GM18861 (cell line): ENCODE data around the gene PINLYP.
A peak's percentile ranks its signal among the peaks of the same experiment; 100 is the strongest.
"Not testable (repeated sequence)": the region's sequence is repeated elsewhere in the genome, so short reads cannot be mapped to it uniquely, and the experiment has no call there.

ENCODE experiments used
- ATAC-seq: cut with Tn5 transposase; IDR thresholded peaks from one replicate; pipeline ENCODE4 v1.9.1; 2021; ENCODE audit not compliant: unreplicated experiment

PINLYP gene

DNA sequence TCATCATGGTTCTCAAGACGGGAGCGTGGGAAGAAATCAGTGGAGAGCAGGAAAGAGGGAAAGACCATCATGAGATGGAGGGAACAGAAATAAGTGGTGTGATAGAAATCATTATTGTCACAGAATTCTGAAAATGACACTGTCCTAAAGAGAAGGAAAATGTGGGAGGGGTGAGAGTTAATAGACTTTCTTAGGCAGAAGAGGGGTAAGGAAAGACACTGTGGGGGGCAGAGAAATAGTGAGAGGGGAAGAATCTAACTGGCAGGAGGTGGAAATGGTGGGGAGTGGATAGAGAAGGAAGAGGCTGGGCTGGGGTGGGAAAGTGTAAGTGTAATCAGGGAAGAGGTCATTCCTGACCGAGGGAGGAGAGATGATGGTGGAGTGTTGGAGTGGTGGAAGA lies 3.2 kb downstream of the PINLYP start:
- ATAC-seq: no peak

DNA sequence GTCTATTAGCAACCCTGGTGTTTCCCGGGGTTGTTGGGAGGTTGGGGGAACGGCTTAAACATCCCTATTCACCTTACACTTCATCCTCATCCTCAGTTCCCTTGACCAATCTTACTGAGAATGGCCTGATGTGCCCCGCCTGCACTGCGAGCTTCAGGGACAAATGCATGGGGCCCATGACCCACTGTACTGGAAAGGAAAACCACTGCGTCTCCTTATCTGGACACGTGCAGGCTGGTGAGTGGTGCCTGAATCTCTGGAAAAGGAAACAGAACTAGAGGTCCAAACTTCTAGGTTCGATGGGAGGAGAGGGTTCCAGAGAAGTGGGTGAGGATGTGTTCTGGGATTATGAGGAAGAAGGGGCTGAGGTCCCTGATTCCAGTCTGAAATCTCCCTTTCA lies 5.9 kb downstream of the PINLYP start:
- ATAC-seq: no peak

DNA sequence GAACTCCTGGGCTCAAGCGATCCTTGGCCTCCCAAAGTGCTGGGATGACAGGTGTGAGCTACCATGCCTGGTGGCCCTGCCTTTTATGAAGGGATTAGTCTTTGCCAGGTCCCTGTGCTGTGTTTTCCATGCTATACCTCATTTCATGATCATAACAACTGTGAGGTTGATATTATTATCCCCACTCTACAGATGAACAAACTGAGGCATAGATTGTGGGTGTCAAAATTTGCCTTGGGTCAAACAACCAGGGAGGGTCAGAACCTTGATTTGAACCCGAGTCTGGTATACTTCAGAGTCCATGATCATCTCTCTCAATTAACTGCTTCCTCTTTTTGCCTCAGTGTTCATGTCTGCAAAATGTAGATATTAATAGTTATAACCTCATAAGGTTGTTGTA lies 6.9 kb downstream of the PINLYP start:
- ATAC-seq: no peak

DNA sequence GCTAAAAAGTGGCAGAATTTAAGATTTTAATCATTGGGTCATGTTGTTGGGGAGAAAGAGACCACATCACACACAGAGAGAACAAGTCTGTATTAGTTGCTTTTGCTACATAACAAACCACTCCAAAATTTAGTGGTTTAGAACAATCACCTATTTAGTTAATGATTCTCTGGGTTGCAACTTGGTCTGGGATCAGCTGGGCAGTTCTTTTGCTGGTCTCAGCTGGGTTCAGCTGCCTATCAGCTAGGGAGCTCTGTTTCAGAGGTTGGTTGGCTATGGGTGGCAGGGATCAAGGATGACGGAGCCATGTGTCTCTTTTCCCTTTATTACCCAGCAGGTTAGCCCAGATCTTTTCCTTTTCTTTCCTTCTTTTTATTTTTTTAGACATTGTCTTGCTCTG lies 8.9 kb downstream of the PINLYP start:
- ATAC-seq: peak; percentile 44

DNA sequence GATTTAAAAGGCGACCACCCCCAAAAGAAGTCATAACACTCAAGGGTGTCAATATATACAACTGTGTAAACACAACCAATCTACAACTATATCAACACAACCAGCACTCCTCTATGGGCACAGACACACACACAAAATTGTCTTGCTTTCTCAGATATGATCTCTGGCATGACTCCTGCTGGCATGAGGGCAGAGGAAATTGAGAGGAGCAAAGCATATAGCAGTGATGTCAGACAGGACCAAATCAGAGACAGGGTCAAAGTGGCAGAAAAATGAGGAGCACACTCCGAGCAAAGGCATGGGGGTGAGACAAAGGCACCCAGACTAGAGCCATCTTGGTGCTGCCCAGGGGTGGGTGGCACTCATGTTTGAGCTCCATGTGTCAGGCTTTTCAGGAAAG lies 10.7 kb downstream of the PINLYP start:
- ATAC-seq: no peak

DNA sequence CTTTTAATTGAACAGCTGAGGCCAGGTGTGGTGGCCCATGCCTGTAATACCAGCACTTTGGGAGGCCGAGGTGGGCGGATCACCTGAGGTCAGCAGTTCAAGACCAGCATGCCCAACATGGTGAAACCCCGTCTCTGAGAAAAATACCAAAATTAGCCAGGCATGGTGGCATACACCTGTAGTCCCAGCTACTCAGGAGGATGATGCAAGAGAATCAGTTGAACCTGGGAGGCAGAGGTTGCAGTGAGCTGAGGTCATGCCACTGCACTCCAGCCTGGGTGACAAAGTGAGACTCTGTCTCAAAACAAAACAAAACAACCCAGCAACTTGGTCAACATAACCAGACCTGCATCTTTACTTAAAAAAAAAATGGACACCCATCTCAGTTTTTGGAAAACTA lies 11.4 kb downstream of the PINLYP start:
- not testable (repeated sequence) for ATAC-seq

DNA sequence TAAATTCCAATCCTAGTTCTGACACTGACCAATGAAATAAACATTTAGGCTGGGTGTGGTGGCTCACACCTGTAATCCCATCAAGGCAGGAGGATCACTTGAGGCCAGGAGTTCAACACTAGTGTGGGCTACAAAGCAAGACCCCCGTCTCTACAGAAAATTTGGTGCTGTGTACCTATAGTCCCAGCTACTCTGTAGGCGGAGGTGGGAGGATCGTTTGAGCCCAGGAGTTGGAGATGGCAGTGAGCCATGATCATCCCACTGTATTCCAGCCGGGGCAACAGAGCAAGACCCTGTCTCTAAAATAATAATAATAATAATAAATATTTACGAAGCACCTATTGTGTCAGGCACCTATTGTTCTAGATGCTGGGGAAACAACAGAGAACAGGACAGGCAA lies 13.7 kb downstream of the PINLYP start:
- no peak for ATAC-seq

DNA sequence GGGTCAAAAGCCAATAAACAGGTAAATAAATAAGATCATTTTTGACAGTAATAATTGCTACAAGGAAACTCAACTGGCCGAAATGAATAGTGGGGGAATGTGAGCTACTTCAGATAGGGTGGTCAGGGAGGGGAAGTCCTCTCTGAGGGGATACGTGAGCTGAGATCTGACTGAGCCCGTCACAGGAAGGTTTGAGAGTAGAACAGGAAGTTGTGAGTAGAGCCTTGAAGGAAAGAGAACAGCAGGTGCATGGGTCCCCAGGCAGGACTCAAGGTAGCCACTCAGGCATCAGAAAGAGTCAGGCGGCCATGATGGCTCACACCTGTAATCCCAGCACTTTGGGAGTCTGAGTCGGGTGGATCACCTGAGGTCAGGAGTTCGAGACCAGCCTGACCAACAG lies 14.1 kb downstream of the PINLYP start:
- ATAC-seq: no peak

DNA sequence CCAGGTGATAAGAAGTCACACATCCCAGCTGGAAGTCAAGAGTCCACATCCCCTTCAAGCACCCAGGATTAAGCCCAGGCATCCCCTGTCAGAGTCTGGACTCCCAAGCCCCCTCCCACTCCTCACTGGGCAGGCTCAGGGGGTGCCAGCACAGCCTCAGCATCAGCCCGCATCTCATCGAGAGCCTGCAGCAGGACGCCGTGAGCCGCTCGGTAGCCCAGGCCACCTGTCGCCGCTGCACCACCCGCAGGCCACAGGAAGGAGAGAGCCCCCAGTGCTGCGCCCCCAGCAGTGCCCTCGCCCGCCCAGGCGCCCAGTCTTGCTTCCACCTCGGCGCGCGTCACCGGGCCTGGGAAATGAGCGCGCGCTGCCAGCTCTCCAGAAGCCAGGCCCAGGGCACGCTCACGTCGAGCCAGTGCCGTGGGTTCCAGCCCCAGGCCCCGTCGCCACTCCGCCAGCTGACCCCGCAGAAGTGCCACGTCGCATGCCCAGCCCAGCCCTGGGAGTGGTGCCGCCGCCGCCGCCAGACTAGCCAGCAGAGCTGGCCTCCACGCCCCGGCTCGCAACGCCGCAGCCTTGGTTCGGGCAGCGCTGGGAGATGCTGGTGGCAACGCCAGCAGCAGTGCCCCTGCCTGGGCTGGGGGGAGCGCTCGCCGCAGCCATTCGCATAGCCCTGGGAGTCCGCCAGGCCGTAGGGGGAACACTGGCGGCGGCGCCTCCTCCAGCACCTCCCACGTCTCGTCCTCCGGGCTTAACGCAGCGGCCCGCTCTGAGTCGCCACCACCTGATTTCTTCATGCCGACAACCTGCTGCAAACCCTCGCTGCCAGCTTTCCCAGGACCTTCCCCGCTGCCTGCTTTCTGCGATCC lies 16.5 kb downstream of the PINLYP start:
- ATAC-seq: no peak

DNA sequence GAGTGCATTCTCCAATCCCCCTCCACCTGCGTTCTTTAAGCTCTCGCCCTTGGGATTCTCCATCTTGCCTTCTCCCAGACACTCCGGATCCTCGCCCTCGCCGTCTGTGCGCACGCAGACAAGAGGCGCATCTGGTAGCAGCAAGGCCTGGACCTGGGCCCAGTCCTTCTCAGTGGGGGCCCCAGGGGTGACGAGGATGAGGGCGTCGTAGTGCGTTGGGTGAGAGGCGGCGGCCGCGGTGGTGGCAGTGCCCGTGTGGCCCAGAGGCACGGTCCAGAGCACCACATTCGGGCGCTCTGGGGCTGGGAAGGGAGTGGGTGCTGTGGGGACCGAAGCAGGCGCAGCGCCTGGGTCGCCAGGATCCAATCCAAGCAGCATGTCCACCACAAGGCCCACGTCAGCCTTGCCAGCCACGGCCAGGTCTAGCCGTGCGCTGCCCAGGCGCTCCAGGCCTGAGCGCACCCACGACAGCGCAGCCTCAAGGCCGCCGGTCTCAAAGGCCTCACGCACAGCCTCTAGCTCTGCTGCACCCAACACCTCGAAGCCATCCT lies 17.3 kb downstream of the PINLYP start:
- no peak for ATAC-seq

DNA sequence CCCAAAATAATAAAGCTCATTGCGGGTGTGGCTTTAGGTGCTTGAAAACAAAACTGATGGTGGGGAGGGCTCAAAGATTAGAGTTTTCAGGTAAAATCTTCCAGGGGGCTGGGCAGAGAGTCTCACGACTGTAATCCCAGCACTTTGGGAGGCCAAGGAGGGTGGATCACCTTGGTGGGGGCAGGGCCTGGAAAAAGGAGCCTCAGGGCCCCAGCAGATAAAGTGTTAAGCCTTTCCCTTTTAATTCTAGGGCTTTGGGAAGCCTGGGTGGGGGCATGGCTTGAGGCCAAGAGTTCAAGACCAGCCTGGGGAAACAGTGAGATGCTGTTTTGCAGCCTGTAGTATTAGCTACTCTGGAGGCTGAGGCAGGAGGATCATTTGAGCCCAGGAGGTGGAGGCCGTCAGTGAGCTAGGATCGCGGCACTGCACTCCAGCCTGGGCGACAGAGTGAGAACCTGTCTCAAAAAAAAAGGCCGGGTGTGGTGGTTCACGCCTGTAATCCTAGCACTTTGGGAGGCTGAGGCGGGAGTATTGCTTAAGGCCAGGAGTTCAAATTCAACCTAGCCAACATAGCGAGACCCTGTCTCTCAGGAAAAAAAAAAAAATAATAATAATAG lies 18.6 kb downstream of the PINLYP start:
- no peak for ATAC-seq

DNA sequence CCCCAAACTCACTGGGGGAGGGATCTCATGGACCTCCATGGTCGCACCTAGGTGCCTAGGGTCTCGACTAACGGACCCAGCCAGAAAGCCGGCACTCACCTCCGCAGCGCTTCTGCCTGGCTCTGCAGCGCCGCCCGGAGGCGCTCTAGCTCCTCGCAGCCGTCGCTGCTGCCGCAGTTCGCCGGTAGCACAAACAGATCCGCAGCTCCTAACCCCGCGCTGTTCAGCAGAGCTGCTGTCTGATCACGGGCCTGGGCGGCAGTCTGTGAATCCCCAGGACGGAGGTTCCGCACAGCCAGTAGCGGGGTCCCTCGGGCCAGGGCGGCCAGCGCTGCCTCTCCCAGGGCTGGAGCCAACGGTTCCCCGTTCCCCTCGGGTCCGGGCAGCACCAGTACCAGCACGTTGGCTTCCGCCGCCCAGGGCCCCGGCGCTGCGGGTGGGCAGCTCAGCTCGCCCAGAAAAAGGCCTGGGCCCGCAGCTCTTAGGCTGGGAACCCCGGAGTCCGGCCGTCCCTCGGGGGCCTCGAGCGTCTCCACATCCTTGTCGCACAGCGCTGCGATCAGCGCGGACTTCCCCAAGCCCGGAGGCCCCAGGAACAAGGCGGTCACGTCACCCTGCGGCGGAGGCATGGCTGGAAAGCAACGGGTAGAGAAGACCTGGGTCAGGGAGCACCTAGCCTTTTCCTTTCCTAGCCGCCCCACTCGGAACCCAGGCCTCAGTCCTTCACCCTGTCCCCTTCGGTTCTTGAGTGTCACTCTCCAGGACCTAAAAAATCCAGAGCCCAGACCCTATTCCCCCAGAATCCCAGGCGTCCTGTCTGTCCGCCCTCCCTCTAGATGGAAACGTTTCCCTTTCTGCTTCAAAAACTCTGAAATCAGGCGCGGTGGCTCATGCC lies 19.4 kb downstream of the PINLYP start:
- no peak for ATAC-seq

DNA sequence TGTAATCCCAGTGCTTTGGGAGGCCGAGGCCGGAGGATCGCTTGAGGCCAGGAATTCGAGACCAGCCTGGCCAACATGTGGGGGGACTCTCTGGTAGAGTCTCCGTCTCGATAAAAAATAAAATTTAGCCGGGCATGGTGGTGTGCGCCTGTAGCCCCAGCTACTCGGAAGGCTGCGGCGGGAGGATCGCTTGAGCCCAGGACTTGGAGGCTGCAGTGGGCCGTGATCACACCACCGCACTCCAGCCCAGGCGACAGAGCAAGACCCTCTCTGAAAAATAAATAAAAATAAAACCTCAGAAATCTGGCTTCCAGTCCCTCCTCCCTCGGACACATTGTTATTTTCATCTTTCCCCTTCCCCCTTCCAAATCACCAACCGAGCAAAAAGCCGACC lies 20.0 kb downstream of the PINLYP start:
- no peak for ATAC-seq

DNA sequence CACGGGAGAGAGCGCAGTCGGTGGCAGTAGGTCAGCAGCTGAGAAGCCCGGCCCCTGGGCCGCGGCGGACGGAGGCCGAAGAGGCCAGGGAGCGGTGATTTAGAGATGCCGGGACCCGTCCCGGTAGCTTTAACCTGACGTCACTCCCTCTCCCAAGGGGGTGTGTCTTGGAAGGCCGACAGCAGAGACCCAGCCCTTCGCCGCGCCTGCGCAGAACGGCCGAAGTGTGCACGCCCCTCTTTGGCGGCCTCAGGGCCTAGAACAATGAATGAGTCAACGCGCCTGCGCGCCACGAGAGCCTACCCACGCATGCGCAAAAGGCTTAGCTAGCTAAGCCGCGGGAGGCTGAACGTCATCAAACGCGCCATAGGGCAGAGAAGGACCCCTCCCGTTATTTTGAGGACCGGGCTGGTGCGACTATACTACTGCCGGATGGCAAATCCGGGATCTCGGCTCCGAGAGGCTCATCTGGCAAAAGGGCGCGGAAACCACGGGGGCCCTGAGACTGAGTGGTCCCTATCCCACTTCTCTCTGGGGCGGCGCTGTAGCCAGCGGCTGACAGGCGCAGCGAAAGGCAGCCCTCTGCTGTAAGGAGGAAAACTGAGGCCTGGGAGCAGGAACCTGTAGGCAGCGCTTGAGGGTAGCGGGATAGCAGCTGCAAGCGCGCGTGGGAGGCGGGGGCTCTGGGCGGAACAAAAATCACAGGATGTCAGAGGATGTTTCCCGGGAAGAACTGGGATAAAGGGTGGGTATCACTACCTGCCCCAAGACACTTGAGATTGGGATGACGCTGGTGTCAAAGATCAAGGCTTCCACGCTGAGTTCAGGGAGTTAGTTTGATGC lies 20.6 kb downstream of the PINLYP start, which contains the start of the genes IRGQ and ZNF576:
IRGQ (minus strand) TSS at position 136 of the 843 bp plus-strand sequence. CDS start 796 bp downstream, outside the sequence.
ZNF576 (plus strand) TSS at position 597 of the 843 bp plus-strand sequence. CDS start 514 bp downstream, outside the sequence.
- ATAC-seq: peak; percentile 76

DNA sequence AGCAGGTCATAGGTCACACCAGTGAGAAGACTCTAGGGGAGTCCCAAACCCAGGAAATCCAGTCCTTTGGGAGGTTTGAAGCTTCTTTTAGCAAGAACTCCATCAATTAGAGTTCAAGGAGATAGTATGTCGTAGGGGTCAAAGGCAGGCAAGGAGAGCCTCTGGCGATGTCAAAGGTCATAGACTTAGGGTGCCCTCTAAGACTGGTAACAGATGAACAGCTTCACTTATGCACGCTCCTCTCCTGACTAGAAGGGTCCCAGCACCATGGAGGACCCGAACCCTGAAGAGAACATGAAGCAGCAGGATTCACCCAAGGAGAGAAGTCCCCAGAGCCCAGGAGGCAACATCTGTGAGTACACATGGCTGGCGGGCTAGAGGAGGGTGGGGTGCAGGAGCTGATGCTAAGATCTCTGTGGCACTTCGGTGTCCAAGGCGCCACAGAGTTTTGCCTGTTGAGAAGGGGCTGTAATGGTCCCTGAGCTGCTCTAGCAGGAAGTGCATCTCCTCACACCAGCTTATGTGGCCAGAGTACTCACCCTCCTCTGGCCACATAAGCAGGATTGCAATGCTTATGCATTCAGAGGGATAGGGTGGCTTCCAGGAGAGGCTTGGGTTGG lies 21.4 kb downstream of the PINLYP start:
- ATAC-seq: no peak

DNA sequence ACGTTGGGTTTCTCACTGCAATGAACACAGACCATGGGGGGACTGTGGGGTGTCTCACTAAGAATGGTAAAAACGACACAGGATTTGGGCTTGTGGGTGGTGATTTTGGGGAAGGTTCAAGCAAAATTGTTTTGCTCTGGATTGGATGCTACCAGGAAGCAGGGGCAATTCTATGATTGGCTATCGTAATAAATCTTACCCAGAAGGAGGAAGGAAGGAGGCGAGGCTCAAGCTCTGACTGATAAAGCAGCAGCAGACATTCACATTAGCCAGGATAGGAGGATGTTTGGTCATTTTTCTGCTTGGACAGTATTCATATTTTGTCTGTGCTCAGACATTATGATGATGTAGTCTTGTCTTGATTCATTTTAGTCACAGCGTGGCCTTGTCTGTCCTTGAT lies 22.3 kb downstream of the PINLYP start:
- ATAC-seq: no peak

DNA sequence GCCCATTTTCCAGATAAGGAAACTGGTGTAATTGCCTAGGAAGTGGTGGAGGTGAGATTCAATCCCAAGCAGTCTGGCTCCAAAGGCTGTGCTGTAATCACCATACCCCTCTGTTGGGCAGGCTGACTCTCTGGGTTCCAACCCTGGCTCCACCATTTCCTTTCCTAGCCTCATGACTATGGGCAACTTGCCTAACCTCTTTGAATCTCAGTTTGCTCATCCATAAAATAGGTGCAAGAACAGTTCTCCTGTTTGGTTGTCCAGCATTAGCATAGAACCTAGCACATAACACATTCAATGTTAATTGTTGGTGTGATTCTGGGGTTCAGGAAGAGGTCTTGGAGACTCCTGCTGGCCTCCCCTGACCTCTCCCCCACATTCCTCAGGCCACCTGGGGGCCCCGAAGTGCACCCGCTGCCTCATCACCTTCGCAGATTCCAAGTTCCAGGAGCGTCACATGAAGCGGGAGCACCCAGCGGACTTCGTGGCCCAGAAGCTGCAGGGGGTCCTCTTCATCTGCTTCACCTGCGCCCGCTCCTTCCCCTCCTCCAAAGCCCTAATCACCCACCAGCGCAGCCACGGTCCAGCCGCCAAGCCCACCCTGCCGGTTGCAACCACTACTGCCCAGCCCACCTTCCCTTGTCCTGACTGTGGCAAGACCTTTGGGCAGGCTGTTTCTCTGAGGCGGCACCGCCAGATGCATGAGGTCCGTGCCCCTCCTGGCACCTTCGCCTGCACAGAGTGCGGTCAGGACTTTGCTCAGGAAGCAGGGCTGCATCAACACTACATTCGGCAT lies 23.0 kb downstream of the PINLYP start:
- ATAC-seq: no peak

DNA sequence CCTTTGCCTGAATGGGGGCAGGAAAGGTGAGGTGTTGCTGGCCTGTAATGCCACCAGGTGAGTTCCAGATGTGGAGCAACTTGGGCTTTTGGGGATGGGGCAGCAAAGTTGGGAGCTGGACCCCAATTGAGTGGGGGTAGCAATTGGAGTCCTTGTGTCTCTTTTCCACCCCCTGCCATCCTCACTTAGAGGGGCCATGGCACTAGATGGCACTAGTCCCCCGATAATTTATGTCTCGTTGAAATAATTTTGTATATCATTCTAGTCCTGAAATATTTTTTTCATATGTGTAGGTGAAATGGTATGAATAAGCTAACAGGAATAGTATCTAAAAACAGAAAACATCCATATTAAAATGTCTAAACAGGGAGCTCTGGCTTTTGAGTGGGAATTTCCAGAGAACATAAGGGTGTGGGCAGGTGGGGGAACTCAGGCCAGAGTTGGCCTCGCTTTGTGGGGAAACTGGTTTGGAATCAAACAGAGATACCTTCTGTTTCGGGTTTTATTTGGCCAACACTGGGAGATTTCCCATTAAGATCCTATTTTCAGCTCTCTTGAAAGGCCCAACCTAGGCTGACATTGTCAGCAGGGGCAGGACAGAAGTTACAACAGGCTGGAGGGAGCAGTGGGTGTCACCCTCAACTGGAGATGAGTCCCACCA lies 24.2 kb downstream of the PINLYP start:
- ATAC-seq: no peak
